IPS DF 4.7 (cell line): Measurements from ENCODE around the gene TTLL9.

ENCODE experiments used
- DNase-seq: peaks from one replicate; pipeline ENCODE4 v3.0.0-alpha.2; 2013; ENCODE audit warnings: low spot score; ENCODE audit errors: extremely low read depth

TTLL9 gene

GRCh38 chr20:31879143-31879987 is 8.9 kb downstream of the TTLL9 start:
- DNase-seq, result peak; percentile 71

- DNase-seq, result no peak
These were observed 11.5 kb downstream of the TTLL9 start for GRCh38 chr20:31881945-31882344.

GRCh38 chr20:31883829-31884228 is 13.4 kb downstream of the TTLL9 start:
- DNase-seq, result no peak

DNA sequence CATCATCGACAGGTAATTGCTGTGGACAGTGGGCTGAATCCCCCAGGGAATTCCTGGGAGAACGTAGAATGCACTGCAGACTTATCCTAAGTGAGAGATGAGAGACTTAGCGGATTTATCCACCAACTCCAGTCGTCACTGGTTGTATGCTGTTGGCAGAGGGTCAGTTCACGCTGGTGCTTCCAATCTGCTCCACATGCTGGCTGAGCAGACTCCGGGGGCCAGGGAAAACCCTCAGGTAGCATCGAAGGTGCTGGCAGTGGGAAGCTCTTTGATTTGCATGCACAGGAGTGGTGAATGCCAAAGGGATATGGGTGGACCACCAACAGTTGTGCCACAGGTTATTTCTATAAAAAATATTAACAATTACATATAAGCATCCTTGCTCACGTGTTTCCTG is 20.2 kb downstream of the TTLL9 start:
- DNase-seq, result no peak

- DNase-seq, result no peak
These were observed 24.7 kb downstream of the TTLL9 start for GRCh38 chr20:31894980-31895675.

DNA sequence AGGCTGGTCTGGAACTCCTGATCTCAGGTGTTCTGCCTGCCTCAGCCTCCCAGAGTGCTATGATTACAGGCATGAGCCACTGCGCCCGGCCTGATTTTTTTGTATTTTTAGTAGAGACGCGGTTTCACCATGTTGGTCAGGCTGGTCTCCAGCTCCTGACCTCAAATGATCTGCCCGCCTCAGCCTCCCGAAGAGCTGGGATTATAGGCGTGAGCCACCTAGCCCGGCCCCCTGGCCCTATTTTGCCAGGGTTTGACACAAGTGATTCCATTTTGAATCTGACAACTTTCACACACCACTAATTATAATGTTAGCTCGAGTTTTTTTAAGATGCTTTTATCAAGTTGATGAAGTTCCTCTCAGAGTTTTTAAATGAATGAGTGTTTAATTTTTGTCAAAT is 25.6 kb downstream of the TTLL9 start:
- DNase-seq, result no peak

GRCh38 chr20:31897541-31897940 is 27.1 kb downstream of the TTLL9 start:
- no peak for DNase-seq

- DNase-seq, result no peak
These were observed 31.2 kb downstream of the TTLL9 start for GRCh38 chr20:31901615-31902014.

DNA sequence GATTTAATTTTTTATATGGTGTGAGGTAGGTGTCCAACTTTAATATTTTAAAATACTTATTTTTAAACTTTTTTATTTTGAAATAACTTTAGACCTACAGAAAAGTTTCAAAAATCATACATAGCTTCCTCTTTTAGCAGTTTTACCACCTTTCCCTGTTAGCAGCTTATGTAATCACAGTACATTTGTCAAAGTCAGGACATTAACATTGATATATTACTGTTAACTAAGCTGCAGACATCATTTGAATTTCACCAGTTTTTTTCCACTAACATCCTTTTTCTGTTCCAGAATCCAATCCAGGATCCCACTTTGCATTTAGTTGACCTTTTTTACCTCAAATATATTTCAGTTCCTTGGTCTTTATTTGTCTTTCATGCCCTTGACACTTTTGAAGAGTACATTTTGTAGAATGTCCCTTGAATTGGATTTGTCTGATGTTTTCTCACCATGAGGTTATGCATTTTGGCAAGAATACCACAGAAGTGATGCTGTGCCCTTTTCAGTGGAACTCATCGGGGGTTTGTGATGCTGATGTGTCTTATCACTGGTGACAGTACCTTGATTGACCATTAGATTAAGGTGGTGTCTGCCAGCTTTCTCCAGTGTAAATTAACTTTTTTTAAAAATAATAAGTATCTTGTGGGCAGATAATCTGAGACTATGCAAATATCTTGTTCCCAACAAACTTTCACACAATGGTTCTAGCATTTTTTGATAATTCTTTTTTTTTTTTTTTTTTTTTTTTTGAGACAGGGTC is 33.4 kb downstream of the TTLL9 start:
- DNase-seq, result no peak

GRCh38 chr20:31906001-31906400 is 35.6 kb downstream of the TTLL9 start:
- DNase-seq, result no peak

- no peak for DNase-seq
These were observed 36.6 kb downstream of the TTLL9 start for GRCh38 chr20:31907046-31907445.

GRCh38 chr20:31908016-31908415 is 37.6 kb downstream of the TTLL9 start:
- no peak for DNase-seq

DNA sequence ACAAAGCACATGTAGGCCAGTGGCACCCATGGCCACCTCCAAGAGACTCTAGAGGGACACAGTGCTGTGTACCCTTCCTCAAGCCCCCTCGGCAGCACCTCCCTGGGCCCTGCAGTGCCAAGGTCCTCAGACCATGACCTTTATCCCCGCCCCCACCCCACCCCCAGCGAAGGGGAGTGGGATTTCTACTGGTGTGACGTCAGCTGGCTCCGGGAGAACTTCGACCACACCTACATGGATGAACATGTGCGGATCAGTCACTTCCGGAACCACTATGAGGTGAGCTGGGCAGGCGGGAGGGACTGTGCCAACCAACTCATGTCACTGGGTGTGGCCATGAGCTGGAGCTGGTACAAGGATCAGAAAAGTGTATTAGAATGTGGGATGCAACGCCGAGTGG is 38.0 kb downstream of the TTLL9 start:
- no peak for DNase-seq

- DNase-seq, result no peak
These were observed 39.0 kb downstream of the TTLL9 start for GRCh38 chr20:31909253-31910070.

DNA sequence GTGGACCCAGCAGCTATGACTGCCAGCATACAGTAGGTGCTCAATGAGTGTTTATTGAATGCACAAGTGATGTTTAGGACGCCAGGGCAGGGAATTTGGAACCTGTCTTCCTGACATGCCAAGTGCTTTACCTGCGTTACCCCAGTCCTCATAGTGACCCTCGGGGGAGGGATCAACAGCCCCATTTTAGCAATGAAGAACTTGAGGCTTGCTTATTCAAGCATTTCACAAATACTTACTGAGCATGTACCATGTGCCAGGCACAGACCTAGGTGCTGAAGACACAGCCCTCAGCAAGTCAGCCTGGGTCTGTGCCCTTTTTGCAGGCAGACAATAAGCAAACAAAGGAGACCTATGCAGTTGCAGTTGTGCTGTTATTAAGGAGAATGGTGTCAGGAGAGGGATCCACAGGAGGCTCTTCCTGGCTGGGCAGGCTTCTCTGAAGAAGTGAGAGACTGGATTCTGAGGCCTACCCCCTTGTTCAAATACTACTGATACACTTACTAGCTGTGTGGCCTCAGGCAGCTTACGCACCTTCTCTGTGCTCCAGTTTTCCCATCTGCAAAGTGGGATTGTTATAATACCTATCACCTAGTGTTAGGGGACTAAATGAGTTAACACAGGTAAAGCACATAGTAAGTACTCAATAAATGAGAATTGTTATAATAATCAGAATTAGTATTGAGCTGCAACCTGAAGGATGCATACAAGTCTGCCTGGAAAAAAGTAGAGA is 39.8 kb downstream of the TTLL9 start:
- DNase-seq, result no peak

DNA sequence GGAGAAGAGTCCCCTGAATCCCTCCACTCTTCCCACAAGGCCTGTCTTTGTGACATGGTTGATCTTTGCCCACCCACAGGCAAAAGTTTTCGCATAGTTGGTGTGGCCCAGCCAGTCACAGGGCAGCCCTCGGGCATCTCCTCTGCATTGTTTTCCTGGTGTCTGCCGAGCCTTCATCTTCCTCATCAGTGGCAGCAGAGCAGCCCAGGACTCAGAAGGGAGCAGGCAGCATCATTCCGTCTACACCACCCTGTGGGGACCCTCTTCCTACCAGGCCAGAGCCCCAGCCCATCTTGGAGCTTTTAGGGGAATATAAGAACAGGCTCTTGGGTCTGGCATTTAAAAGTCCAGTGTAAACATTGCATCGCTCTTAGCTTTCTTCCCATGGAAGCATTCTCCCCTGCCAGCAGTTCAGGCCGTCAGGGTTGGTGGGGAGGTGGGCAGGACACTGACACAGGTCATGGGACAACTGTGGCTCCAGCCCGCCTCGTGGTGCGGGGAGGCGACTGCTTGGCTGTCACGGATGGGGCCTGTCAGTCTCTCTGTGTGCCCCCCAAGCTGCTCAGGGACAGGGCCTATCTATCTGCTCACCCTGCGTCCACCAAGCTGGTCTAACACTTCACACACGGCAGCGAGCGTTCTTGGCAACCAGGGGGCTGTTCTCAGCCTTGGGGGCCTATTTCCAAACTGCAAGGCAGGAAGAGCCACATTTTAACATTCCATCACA is 43.2 kb downstream of the TTLL9 start:
- DNase-seq, result no peak

DNA sequence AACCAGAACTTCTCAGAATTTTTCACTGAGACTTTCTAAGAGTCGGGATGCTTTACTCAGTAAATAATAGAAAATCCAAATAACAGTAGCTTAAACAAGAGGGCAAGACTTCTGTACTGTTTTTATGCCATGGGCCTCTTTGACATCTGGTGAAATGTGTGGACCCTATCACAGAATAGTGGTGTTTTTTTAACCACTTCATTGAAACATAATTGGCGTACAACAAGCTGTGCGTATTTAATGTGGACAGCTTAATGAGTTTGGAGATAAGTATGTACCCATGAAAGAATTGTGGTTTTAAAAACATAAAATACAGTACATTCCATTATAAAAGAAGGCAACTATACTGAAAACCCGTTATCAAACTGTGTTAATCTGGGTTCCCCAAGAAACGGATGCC is 43.7 kb downstream of the TTLL9 start:
- DNase-seq, result no peak

DNA sequence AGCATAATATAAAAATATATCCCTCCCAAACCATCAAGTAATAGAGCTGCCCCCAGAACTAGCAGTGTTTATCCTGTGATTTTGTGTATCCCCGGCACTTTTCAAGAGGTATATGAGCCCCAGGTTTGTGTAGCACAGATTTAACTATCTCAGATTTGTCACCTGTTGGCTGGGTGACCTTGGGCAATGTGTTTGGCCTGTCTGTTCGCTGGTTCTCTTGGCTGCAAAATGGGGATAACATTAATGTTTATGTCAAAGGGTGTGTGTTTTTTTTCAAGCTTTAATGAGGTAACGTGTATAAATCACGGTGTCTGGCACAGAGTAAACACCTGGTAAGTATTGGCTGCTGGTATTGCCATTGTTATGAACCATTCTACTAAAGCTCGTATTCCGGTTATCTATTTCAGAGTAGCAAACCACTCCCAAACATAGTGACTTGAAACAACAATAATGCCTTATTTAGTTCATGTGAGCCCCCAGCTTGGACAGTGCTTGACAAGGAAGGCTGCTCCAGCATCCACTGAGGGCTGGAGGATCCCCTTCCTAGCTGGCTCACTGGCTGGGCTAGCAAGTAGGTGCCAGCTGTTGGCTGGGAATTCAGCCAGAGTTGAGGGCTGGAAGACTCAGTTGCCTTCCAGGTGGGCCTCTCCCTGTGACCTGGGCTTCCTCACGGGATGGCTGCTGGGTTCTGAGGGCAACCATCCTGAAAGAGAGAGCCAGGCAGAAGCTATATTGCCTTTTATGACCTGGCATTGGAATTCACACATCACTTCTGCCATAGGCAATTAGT is 45.3 kb downstream of the TTLL9 start:
- no peak for DNase-seq

DNA sequence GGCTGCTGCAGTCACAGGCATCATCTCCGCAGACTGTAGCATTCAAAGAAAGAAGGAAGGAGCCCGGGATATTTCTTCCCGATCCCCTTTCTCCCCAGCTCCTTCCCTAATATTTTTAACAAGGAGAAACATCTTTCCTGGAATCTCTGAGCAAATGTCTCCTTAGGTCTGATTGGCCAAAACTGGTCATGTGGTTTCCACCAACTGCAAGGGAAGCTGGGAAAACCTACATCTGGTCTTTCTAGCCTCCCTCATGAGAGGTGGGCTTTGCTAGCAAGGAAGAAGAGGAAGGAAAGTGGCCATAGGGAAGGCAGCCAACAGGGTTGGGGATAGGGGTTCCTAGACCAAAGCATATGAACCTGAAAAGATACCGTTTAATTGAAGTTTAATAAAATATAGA is 46.3 kb downstream of the TTLL9 start:
- no peak for DNase-seq
